GM11168 (cell line): ENCODE measurements around the gene WDR18.

Experiments
- in situ Hi-C: fragments of 300-500 bp; cut with MboI; formaldehyde crosslinking; loops from one replicate; pipeline ENCODE4 v1.12.0; 2022; ENCODE audit warnings: low sequenced_read_pairs; ENCODE audit not compliant: unreplicated experiment

WDR18 gene

GRCh38 chr19:1004803-1005664, 20.9 kb downstream of the WDR18 start:
- in situ Hi-C loops, result no loop called here

GRCh38 chr19:1006711-1007398, 22.7 kb downstream of the WDR18 start:
- in situ Hi-C loops, result no loop called here

GRCh38 chr19:1007399-1008251, 23.5 kb downstream of the WDR18 start:
- in situ Hi-C loops, result no loop called here

GRCh38 chr19:1008268-1009040, 24.3 kb downstream of the WDR18 start:
- in situ Hi-C loops, result no loop called here

GRCh38 chr19:1009041-1009980, 25.2 kb downstream of the WDR18 start:
- in situ Hi-C loops, result no loop called here

GRCh38 chr19:1009981-1010538, 25.9 kb downstream of the WDR18 start:
- in situ Hi-C loops, result no loop called here

- in situ Hi-C loops, result no loop called here
Observed at GRCh38 chr19:1010586-1011510, 26.7 kb downstream of the WDR18 start.

GRCh38 chr19:1011831-1012333, 27.7 kb downstream of the WDR18 start:
- in situ Hi-C loops, result no loop called here

GRCh38 chr19:1012334-1012733, 28.2 kb downstream of the WDR18 start:
- in situ Hi-C loops, result no loop called here

- in situ Hi-C loops, result no loop called here
Observed at GRCh38 chr19:1013218-1013617, 29.1 kb downstream of the WDR18 start.

- in situ Hi-C loops, result no loop called here
Observed at GRCh38 chr19:1014161-1015060, 30.3 kb downstream of the WDR18 start.

- in situ Hi-C loops, result no loop called here
Observed at GRCh38 chr19:1015061-1015781, 31.1 kb downstream of the WDR18 start.

GRCh38 chr19:1015782-1016646, 31.9 kb downstream of the WDR18 start:
- in situ Hi-C loops, result no loop called here

GRCh38 chr19:1016647-1017114, 32.5 kb downstream of the WDR18 start:
- in situ Hi-C loops, result no loop called here
